A549 (cell line): ENCODE results near the gene KRTAP4-1. TPM values are rescaled to one million over a fixed set of nuclear protein-coding genes. Genes with fewer than 3 reads are reported as not detected.
"Not testable (repeated sequence)": the region's sequence is repeated elsewhere in the genome, so short reads cannot be mapped to it uniquely, and the experiment has no call there.

Experiments used
- ATAC-seq, 2 experiments: fragments of 200-7000 bp in 1 of 2; fragments of >200 bp in 1 of 2; cut with Nextera tagmentation in 1 of 2; cut with Tn5 transposase in 1 of 2; 3 replicates each; pipeline versions ENCODE4 v1.8.0 to v1.9.1; 2018 to 2020; ENCODE audit warnings: mild to moderate bottlenecking in 1 of 2, moderate library complexity in 1 of 2
- CTCF ChIA-PET: fragments of 300-600 bp; sonication (Branson Sonifier 250); formaldehyde crosslinking; extraction: SDS; loops from one replicate; lab custom pipeline; 2021; ENCODE audit warnings: antibody characterized with exemption, inconsistent platforms; lab: Yijun Ruan, JAX
- POLR2A ChIA-PET: fragments of 350-600 bp; formaldehyde crosslinking; extraction: SDS; loops from one replicate; lab custom pipeline; 2021; ENCODE audit warnings: antibody characterized with exemption, inconsistent platforms; lab: Yijun Ruan, JAX
- DNase-seq, 2 experiments: peaks; one replicate each; pipeline versions ENCODE4 v3.0.0 to v3.0.0-alpha.2; 2011 to 2016; ENCODE audit warnings: low read depth in 1 of 2, low spot score in 1 of 2
- FAIRE-seq: peaks from 2 replicates; lab custom pipeline; 2011; peaks lifted over from hg19 to GRCh38; lab: Jason Lieb, UNC
- H3K27ac ChIP-seq, 2 experiments: fragments of >200 bp; sonication (Bioruptor Twin); formaldehyde crosslinking; 3 replicates each; pipeline ENCODE4 v1.5.1; 2016 to 2017
- H3K4me1 ChIP-seq: fragments of >200 bp; sonication (Bioruptor Twin); formaldehyde crosslinking; 3 replicates; pipeline ENCODE4 v1.6.1; 2016
- H3K4me2 ChIP-seq: fragments of >200 bp; sonication (Bioruptor Twin); formaldehyde crosslinking; 3 replicates; pipeline ENCODE4 v1.6.1; 2016
- H3K4me3 ChIP-seq: fragments of >200 bp; sonication (Bioruptor Twin); formaldehyde crosslinking; 3 replicates; pipeline ENCODE4 v1.5.1; 2016
- H3K9me3 ChIP-seq: fragments of >200 bp; sonication (Bioruptor Twin); formaldehyde crosslinking; 3 replicates; pipeline ENCODE4 v1.6.1; 2016
- ATOH8 ChIP-seq: fragments of 250-450 bp; sonication (Bioruptor Pico); IDR thresholded peaks from 2 replicates; pipeline ENCODE4 v1.5.0; 2020; ENCODE audit warnings: low read depth, mild to moderate bottlenecking, moderate library complexity
- BHLHE40 ChIP-seq: IDR thresholded peaks from 2 replicates; pipeline ENCODE4 v1.6.1; 2012; ENCODE audit warnings: low read depth, low read length, inconsistent platforms
- CHD4 ChIP-seq: fragments of 200-600 bp; sonication (generic); IDR thresholded peaks from 2 replicates; pipeline ENCODE4 v1.6.1; 2016; ENCODE audit warnings: antibody characterized with exemption, mild to moderate bottlenecking, borderline replicate concordance
- FOSB ChIP-seq: fragments of 250-450 bp; sonication (Bioruptor Pico); IDR thresholded peaks from 2 replicates; pipeline ENCODE4 v1.5.0; 2020; ENCODE audit warnings: mild to moderate bottlenecking, moderate library complexity
- HDAC2 ChIP-seq: fragments of 200-600 bp; sonication (generic); IDR thresholded peaks from 2 replicates; pipeline ENCODE4 v1.6.1; 2016
- HMGXB4 ChIP-seq: fragments of 250-450 bp; sonication (Bioruptor Pico); IDR thresholded peaks from 2 replicates; pipeline ENCODE4 v1.5.0; 2021; ENCODE audit warnings: mild to moderate bottlenecking, moderate library complexity, borderline replicate concordance
- POLR2AphosphoS2 ChIP-seq: conservative IDR thresholded peaks from 2 replicates; pipeline ENCODE4 v1.6.1; 2012; ENCODE audit warnings: low read length, improper control_type of control experiment, inconsistent platforms
- REST ChIP-seq: fragments of 200-600 bp; sonication (generic); IDR thresholded peaks from 2 replicates; pipeline ENCODE4 v1.6.1; 2016; ENCODE audit warnings: antibody characterized with exemption, mild to moderate bottlenecking, moderate library complexity
- RFX5 ChIP-seq: fragments of 450-650 bp; IDR thresholded peaks from 2 replicates; pipeline ENCODE4 v1.7.1; 2014; ENCODE audit warnings: antibody characterized with exemption, mild to moderate bottlenecking, moderate library complexity
- TP53 ChIP-seq: fragments of 250-450 bp; sonication (Bioruptor Pico); IDR thresholded peaks from 2 replicates; pipeline ENCODE4 v1.5.0; 2021; ENCODE audit warnings: mild to moderate bottlenecking, moderate library complexity
- ZC3H11A ChIP-seq: fragments of 450-650 bp; IDR thresholded peaks from 2 replicates; pipeline ENCODE4 v1.6.1; 2014; ENCODE audit warnings: antibody characterized with exemption, mild to moderate bottlenecking
- ZFP36 ChIP-seq: fragments of 450-650 bp; IDR thresholded peaks from 2 replicates; pipeline ENCODE4 v1.6.1; 2014; ENCODE audit warnings: borderline replicate concordance; ENCODE audit not compliant: partially characterized antibody
- ZNF302 ChIP-seq: fragments of 250-450 bp; sonication (Bioruptor Pico); IDR thresholded peaks from 2 replicates; pipeline ENCODE4 v1.9.0; 2021; ENCODE audit warnings: inconsistent platforms, mild to moderate bottlenecking, moderate library complexity
- WGBS: methylation state at CpG from one replicate; pipeline ENCODE4 v1.1.6; 2017; ENCODE audit errors: missing lambda C conversion rate; 5-methylcytosine and 5-hydroxymethylcytosine counted together
- polyA minus RNA-seq: library from RNA; depleted of rRNA, polyadenylated mRNA; stranded (reverse); fragments of >200 nt; gene quantifications from 2 replicates; pipeline ENCODE4 v1.2.3, GENCODE V29; 2011; rRNA and poly(A)+ RNA removed
- polyA plus RNA-seq, 4 experiments: library from polyadenylated mRNA; depleted of rRNA in 3 of 4; stranded (reverse); fragments of >200 nt; fragmentation: RNase III in 1 of 4; extraction: RNeasy Plus Mini Kit Qiagen cat#74134 plus additional on column Dnase treatment in 1 of 4; gene quantifications; 2 replicates in 3 of 4; 3 replicates in 1 of 4; pipeline ENCODE4 v1.2.3, GENCODE V29; 2011 to 2017
- TF ChIP-seq, protein P1 (sequence below): fragments of >200 bp; sonication (Bioruptor Twin); formaldehyde crosslinking; IDR thresholded peaks from 3 replicates; pipeline ENCODE4 v1.6.1; 2016
- TF ChIP-seq, protein P2 (sequence below): fragments of 150-350 bp; IDR thresholded peaks from 2 replicates; pipeline ENCODE4 v1.6.1; 2014; ENCODE audit warnings: low read depth, mild to moderate bottlenecking, low read length
- TF ChIP-seq, protein P3 (sequence below): fragments of >200 bp; sonication (Bioruptor Twin); formaldehyde crosslinking; IDR thresholded peaks from 2 replicates; pipeline ENCODE4 v1.6.1; 2016

Gene KRTAP4-1
- polyA plus RNA-seq (2011; rRNA removed) (0.32 TPM in 2 replicates), polyA plus RNA-seq (2017; fragmentation: RNase III; extraction: RNeasy Plus Mini Kit Qiagen cat#74134 plus additional on column Dnase treatment) (0.12 TPM in 2 of 3 replicates, not detected in the other), polyA minus RNA-seq (1.2 TPM in 1 of 2 replicates, not detected in the other)
- 0.61 and 0.65 TPM in 2 replicates for polyA plus RNA-seq (2012; cell fraction: cytosol; rRNA removed)
- polyA plus RNA-seq (2012; cell fraction: nucleus; rRNA removed): 0.78 and 1.1 TPM in 2 replicates

GRCh38 chr17:41184480-41184961 is at the start of gene KRTAP4-1:
Gene KRTAP4-1 (minus strand): TSS chr17:41184911. CDS start chr17:41184854, 57 bp downstream.
- DNase-seq: no peak
- POLR2A ChIA-PET: no interaction called here
- 72% methylated on average over 8 of the region's 9 CpGs for WGBS
- TF ChIP-seq HMGXB4 (CRISPR knock-in tag) (no peak), FOSB (CRISPR knock-in tag) (no peak), RFX5 (no peak), ZNF302 (CRISPR knock-in tag) (no peak), HDAC2 (no peak)
- Histone ChIP-seq H3K4me2 (no peak within 1 kb of the TSS), H3K4me3 (no peak within 1 kb of the TSS), H3K27ac (no peak within 1 kb of the TSS), H3K4me1 (no peaks in the 10 kb centered on the region), H3K9me3 (no peaks in the 10 kb centered on the region)
- FAIRE-seq: no peak
- no peak for ATAC-seq
- CTCF ChIA-PET: interaction anchor here (0.6 to 1.5 kb wide), 3 partner anchors 11 to 327 kb away, joined by 3 read pairs; no protein-coding TSS in a partner anchor

DNA sequence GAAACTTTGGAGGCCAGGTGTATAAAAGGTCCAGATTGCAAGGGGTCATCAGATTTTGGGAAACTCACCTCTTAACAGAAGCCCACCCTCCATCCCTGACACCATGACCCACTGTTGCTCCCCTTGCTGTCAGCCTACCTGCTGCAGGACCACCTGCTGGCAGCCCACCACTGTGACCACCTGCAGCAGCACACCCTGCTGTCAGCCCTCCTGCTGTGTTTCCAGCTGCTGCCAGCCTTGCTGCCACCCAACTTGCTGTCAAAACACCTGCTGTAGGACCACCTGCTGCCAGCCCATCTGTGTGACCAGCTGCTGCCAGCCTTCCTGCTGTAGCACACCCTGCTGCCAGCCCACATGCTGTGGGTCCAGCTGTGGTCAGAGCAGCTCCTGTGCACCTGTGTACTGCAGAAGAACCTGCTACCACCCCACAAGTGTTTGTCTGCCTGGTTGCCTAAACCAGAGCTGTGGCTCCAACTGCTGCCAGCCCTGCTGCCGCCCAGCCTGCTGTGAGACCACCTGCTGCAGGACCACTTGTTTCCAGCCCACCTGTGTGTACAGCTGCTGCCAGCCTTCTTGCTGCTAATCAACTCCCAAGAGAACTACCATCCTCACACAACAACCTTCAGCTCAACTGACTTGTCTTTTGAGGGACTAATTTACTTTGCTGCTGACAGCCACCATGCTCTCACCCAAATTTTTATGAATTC is 47.8 kb upstream of the KRTAP4-1 start, which contains the start of gene KRTAP9-3:
TSS of gene KRTAP9-3 (plus strand) at position 51 of the 707 bp plus-strand sequence. CDS start at position 104, 53 bp downstream.
- H3K4me1 ChIP-seq, FAIRE-seq, H3K4me3 ChIP-seq, H3K9me3 ChIP-seq, H3K27ac ChIP-seq, ATAC-seq, POLR2A ChIA-PET, H3K4me2 ChIP-seq, DNase-seq: not testable (repeated sequence)
- CTCF ChIA-PET: interaction anchor here (0.9 kb wide), 1 partner anchor 28 kb away, joined by 3 read pairs; no protein-coding TSS in a partner anchor
- 54% methylated on average over 1 of the region's 1 CpG for WGBS

- H3K4me1 ChIP-seq: no peaks in the 10 kb centered on the region
- POLR2A ChIA-PET: no interaction called here
- no peak for FAIRE-seq
- TF ChIP-seq, protein P1, sequence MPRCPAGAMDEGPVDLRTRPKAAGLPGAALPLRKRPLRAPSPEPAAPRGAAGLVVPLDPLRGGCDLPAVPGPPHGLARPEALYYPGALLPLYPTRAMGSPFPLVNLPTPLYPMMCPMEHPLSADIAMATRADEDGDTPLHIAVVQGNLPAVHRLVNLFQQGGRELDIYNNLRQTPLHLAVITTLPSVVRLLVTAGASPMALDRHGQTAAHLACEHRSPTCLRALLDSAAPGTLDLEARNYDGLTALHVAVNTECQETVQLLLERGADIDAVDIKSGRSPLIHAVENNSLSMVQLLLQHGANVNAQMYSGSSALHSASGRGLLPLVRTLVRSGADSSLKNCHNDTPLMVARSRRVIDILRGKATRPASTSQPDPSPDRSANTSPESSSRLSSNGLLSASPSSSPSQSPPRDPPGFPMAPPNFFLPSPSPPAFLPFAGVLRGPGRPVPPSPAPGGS: no peak
- TF ChIP-seq TP53 (no peak), POLR2AphosphoS2 (no peak), REST (no peak), ATOH8 (no peak), ZC3H11A (no peak), BHLHE40 (no peak), RFX5 (no peak), ZFP36 (no peak), CHD4 (no peak), HMGXB4 (CRISPR knock-in tag) (no peak)
- TF ChIP-seq, protein P2, sequence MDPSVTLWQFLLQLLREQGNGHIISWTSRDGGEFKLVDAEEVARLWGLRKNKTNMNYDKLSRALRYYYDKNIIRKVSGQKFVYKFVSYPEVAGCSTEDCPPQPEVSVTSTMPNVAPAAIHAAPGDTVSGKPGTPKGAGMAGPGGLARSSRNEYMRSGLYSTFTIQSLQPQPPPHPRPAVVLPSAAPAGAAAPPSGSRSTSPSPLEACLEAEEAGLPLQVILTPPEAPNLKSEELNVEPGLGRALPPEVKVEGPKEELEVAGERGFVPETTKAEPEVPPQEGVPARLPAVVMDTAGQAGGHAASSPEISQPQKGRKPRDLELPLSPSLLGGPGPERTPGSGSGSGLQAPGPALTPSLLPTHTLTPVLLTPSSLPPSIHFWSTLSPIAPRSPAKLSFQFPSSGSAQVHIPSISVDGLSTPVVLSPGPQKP: no peak
- TF ChIP-seq, protein P3, sequence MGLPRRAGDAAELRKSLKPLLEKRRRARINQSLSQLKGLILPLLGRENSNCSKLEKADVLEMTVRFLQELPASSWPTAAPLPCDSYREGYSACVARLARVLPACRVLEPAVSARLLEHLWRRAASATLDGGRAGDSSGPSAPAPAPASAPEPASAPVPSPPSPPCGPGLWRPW: no peak
Observed at GRCh38 chr17:41231731-41232130, 47.0 kb upstream of the KRTAP4-1 start.

More at GRCh38 chr17:41231731-41232130, 47.0 kb upstream of the KRTAP4-1 start:
- Histone ChIP-seq H3K4me2 (no peak overlapping the region), H3K27ac (no peak overlapping the region), H3K9me3 (no peaks in the 10 kb centered on the region), H3K4me3 (no peak overlapping the region)
- ATAC-seq (no peak), DNase-seq (no peak)
- 74% methylated on average over 6 of the region's 6 CpGs for WGBS
- CTCF ChIA-PET: no interaction called here
